Activated CD8-positive, alpha-beta memory T cell treated with anti-CD3 and anti-CD28 coated beads, Interleukin-2, amount 50 U/mL, for 4 hours (primary cell): ENCODE results near the gene ST3GAL3.

Experiments used
- DNase-seq: peaks from one replicate; pipeline ENCODE4 v3.0.0-alpha.2; 2020

Gene ST3GAL3

GRCh38 chr1:43883321-43883720, 176.0 kb downstream of the ST3GAL3 start:
- DNase-seq: no peak

GRCh38 chr1:43885279-43885801, 178.0 kb downstream of the ST3GAL3 start:
- DNase-seq: no peak

GRCh38 chr1:43887748-43888147, 180.4 kb downstream of the ST3GAL3 start:
- no peak for DNase-seq

- DNase-seq: no peak
Measured at GRCh38 chr1:43890815-43891214, 183.5 kb downstream of the ST3GAL3 start.

GRCh38 chr1:43893006-43893405, 185.7 kb downstream of the ST3GAL3 start:
- no peak for DNase-seq

- DNase-seq: no peak
Measured at GRCh38 chr1:43898981-43899380, 191.6 kb downstream of the ST3GAL3 start.

GRCh38 chr1:43900386-43900785, 193.1 kb downstream of the ST3GAL3 start:
- DNase-seq: no peak

- no peak for DNase-seq
Measured at GRCh38 chr1:43901196-43901961, 194.0 kb downstream of the ST3GAL3 start.

- no peak for DNase-seq
Measured at GRCh38 chr1:43902058-43902831, 194.9 kb downstream of the ST3GAL3 start.

- no peak for DNase-seq
Measured at GRCh38 chr1:43904660-43905551, 197.6 kb downstream of the ST3GAL3 start.

- no peak for DNase-seq
Measured at GRCh38 chr1:43908226-43908625, 200.9 kb downstream of the ST3GAL3 start.

- DNase-seq: no peak
Measured at GRCh38 chr1:43908858-43909257, 201.5 kb downstream of the ST3GAL3 start.

GRCh38 chr1:43910343-43910742, 203.0 kb downstream of the ST3GAL3 start:
- DNase-seq: no peak

GRCh38 chr1:43912607-43913006, 205.3 kb downstream of the ST3GAL3 start:
- no peak for DNase-seq

GRCh38 chr1:43913051-43913501, 205.7 kb downstream of the ST3GAL3 start:
- DNase-seq: no peak

GRCh38 chr1:43913666-43914360, 206.5 kb downstream of the ST3GAL3 start:
- no peak for DNase-seq

- DNase-seq: no peak
Measured at GRCh38 chr1:43914576-43915525, 207.5 kb downstream of the ST3GAL3 start.

- no peak for DNase-seq
Measured at GRCh38 chr1:43919906-43920305, 212.6 kb downstream of the ST3GAL3 start.

- DNase-seq: no peak
Measured at GRCh38 chr1:43921022-43921421, 213.7 kb downstream of the ST3GAL3 start.

GRCh38 chr1:43924516-43924915, 217.2 kb downstream of the ST3GAL3 start:
- no peak for DNase-seq

- DNase-seq: no peak
Measured at GRCh38 chr1:43925846-43926245, 218.5 kb downstream of the ST3GAL3 start.
